Thyroid gland (tissue), 4 donors: Measurements from ENCODE around the gene EGFR.

ENCODE experiments used
- POLR2A ChIP-seq, 2 donors: fragments of 450-650 bp; IDR thresholded peaks; one replicate each; pipeline ENCODE4 v1.6.1; 2017; ENCODE audit warnings: antibody characterized with exemption in 2 of 2, mild to moderate bottlenecking in 2 of 2, moderate library complexity in 1 of 2
- TF ChIP-seq, protein P1 (sequence below), 6 experiments: fragments of 200-600 bp in 3 of 6; fragments of 450-650 bp in 3 of 6; sonication (generic) in 3 of 6; IDR thresholded peaks; one replicate each; pipeline ENCODE4 v1.5.1; 2016 to 2019; ENCODE audit warnings: antibody characterized with exemption in 6 of 6, mild to moderate bottlenecking in 2 of 6, inconsistent platforms in 1 of 6, moderate library complexity in 1 of 6

DNA sequence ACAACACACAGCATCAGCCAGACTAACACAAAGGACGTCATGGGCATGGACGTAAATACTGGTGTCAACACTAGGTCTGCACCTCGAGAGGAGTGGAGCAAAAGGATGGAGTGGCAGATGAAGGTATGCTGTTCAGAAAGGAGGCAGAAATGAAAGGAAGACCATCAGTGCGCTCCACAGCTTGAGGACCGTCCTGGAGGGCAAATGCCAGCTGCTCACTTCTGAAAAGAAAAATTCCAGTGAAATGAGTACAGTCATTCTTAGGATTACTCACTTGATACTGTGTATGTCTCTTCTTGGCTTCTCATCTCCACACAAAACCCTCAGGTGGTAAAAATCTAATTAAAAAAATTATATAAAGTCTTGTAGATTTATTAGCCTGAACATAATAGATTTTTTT, 44.8 kb downstream of the EGFR start:
- TF ChIP-seq, protein P1, sequence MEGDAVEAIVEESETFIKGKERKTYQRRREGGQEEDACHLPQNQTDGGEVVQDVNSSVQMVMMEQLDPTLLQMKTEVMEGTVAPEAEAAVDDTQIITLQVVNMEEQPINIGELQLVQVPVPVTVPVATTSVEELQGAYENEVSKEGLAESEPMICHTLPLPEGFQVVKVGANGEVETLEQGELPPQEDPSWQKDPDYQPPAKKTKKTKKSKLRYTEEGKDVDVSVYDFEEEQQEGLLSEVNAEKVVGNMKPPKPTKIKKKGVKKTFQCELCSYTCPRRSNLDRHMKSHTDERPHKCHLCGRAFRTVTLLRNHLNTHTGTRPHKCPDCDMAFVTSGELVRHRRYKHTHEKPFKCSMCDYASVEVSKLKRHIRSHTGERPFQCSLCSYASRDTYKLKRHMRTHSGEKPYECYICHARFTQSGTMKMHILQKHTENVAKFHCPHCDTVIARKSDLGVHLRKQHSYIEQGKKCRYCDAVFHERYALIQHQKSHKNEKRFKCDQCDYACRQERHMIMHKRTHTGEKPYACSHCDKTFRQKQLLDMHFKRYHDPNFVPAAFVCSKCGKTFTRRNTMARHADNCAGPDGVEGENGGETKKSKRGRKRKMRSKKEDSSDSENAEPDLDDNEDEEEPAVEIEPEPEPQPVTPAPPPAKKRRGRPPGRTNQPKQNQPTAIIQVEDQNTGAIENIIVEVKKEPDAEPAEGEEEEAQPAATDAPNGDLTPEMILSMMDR (IDR thresholded peaks at IDR 0.05): no peak
- no peak for TF ChIP-seq POLR2A (IDR thresholded peaks at IDR 0.05)
